M059J (cell line): Measurements from ENCODE around the gene PLA2G2C. TPM values are rescaled to one million over a fixed set of nuclear protein-coding genes. Genes with fewer than 3 reads are reported as not detected.

Experiments
- DNase-seq: peaks from one replicate; pipeline ENCODE4 v3.0.0-alpha.2; 2012; ENCODE audit warnings: low read depth
- total RNA-seq: library from RNA; depleted of rRNA; stranded (reverse); fragments of >200 nt; shearing (Covaris generic); gene quantifications from 2 replicates; pipeline ENCODE4 v1.2.3, GENCODE V29; 2014

Gene PLA2G2C
- total RNA-seq, 1 experiment from 2014 or later = not detected

DNA sequence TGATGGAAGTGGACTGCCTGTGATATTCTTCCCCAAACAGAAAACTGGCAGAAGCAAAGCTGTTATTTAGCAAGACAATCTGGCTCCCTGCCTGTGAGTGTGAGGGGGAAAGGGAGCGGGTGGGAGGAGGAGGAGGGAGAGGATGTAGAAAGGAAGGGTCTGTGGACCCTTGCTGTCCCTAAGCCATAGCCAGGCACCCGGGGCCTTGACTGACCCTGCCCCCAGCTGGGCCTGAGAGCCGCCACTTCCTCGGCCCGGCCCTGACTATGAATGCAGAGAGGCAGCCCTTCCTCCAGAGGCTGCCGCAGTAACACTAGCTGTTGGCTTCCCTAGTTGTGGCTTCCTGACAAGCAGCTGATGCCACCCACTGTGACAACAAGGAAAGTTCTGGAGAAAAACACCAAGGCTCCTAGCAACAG is 33.3 kb downstream of the PLA2G2C start:
- DNase-seq = peak; percentile 26

DNA sequence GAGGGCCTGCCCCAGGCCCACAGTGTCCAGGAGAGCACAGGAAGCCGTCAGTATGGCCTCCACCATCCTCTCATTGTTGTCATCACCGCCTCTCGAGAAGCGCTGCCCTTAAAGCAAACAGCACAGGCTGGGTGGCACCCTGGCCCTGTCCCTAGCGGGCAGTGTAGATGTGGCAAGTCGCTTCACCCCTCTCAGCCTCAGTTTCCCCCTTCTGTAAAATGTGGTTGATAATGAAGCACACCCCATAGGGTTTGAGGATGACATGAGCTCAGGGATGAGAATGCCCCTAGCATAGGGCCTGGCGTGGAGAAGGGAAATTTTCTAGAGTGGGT is 33.8 kb downstream of the PLA2G2C start:
- no peak for DNase-seq

DNA sequence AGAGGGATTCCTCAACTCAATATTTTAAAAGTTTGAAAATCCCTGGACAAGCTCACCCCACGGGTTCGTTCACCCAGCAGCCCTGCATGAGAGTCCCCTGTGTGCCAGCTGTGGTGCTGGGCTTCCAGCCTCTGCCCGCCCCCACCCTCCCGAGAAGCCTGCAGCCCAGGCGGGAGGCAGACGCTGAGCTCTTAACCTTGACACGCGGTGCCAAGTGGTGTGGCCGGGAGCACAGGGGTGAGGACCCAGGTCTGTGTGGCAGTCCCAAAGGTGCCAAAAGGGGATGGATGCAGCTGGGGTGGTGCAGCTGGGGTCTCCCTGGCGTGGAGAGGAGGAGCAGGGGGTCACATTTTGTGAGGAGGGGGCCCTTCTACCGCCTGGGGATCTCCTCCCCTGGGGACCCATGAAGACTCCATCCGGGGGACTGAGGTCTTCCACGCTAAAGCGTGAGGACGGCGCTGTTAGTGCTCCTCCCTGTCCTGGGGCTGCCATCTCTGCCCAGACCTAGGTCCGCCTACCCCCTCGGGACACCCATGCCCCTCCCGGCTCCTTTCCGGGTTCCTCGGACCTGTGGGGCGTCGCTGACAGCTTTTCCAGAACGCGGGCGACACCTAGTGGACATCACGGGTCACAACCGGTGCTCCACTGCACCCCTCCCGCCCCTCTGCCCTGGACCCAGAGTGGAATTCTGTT is 34.3 kb downstream of the PLA2G2C start:
- DNase-seq = peak; percentile 74

- DNase-seq = no peak
Measured at GRCh38 chr1:20150969-20151368, 35.3 kb downstream of the PLA2G2C start.

DNA sequence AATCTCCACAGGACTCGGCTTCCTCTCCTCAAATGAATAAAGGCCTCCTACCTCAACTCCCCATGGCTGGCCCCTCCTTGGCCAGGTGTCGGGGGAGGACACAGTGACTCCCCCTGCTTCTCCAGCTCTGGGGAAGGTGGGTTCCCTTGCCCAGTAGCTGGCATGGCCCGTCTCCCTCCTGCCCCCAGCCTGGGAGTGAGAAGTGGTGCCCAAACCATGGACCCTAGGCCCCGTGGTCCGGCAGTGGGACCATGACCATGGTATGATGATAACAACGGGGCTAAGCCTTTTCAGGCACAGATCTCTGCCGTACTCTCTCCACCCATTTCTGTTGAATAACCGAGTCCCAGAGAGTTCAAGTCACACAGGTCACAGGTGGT is 36.0 kb downstream of the PLA2G2C start:
- DNase-seq = no peak

- DNase-seq = no peak
Measured at GRCh38 chr1:20149601-20150325, 36.6 kb downstream of the PLA2G2C start.

GRCh38 chr1:20148571-20149500 is 37.5 kb downstream of the PLA2G2C start:
- DNase-seq = no peak

GRCh38 chr1:20147846-20148570 is 38.3 kb downstream of the PLA2G2C start:
- no peak for DNase-seq

DNA sequence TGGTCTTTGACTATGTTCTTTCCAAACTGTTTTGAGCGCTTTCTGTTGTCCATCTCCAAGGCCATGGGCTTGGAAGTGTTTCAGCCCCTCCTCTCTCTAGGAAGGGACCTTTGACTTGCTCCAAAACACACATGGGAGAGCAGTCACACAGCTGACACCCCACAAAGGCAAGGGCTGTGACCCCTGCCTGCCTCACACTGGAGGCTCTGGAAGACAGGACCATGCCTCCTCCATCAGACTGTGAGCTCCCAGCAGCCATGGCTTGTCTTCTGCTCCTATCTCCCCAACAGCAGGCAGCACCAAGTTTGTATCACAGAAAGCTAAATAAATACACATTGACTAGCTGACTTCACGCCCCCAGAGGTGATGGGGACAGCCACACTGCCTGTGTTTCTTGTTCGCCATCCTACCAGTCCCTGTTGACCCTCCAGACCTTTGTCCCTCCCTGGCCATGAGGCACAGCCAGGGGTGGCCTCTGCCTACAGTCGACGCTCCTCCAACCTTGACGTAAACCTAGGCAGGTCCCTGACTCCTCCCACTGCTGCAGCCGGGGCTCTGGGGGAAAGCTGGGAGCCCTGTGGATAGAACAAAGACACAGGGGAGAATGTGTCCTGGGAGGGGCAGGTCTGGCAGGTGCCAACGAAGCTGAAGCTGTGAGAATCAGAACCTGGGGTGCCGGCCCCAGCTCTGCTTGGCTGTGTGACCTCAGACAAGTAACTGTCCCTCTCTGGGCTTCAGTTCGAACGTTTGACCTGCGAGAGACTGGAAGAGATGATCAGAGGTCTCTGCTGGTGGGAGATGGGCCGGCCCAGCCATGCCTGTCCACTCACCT is 42.4 kb downstream of the PLA2G2C start:
- DNase-seq = no peak

- DNase-seq = no peak
Measured at GRCh38 chr1:20143318-20143717, 43.0 kb downstream of the PLA2G2C start.

- no peak for DNase-seq
Measured at GRCh38 chr1:20142001-20142710, 44.2 kb downstream of the PLA2G2C start.

DNA sequence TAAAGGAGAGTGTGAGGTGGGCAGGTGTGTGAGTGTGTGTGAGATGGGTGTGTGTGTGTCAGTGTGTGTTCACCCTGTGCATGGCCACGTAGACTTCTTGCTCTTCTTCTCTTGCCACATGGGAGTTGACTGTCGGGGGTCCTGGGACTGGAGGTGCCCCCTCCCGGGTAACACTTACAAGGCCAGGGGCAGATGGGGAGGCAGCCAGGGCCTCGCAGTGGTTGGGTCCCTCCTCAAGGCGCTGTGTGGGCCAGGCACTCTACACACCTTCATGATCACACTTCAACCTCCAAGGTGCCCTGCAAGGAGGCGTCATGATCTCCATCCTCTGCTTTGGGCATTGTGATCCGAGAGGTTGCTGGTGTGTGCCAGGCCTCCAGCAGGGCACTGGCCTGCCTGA is 44.9 kb downstream of the PLA2G2C start:
- no peak for DNase-seq

- DNase-seq = no peak
Measured at GRCh38 chr1:20141001-20141400, 45.3 kb downstream of the PLA2G2C start.

GRCh38 chr1:20139776-20140612 is 46.3 kb downstream of the PLA2G2C start:
- DNase-seq = no peak

DNA sequence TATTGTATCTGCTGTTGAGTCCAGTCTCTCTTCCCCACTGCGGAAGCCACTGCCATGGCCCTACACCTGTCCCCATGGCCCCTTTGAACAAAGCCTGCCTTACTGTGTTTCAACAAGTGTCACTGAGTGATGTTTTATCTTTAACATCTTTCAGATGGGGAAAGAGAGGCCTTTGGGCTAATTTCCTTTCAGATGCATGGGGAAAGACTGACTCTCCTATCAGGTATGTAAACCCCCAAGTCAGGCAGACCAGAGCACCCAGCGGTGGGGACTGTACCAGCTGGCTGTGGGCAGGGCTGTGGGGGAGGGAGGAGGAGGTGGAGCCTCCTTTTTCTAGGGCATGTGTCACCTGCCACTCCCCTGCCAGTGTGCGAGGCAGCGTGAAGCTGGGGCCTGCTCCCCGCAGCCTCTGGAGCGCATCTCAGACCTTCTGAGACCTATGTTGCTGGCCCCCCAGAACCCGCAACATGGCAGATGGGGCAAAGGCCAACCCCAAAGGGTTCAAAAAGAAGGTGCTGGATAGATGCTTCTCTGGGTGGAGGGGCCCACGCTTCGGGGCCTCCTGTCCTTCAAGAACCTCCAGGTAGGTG is 47.3 kb downstream of the PLA2G2C start, which contains the start of gene PLA2G2F:
Gene PLA2G2F (plus strand): TSS at position 363 of the 590 bp plus-strand sequence. CDS start 105 bp downstream, at position 468.
- DNase-seq = no peak

DNA sequence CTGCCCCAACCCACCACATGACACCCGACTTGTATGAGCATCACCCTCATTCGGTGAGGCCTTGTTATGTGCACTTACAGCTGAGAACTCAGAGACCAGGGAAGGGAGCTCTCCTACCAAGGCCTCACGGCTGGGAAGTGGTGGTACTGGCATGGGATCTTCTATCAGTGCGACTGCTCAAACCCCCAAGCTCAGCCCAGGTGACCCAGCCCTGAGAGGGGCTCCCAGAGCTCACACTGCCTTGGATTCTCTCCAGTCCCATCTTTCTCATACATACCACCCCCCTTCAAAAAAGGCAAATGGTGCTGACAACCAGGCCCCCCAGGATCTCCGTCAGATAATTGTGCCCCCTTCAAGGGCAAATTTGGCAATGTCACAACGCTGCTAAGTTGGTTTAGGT is 48.0 kb downstream of the PLA2G2C start:
- no peak for DNase-seq

DNA sequence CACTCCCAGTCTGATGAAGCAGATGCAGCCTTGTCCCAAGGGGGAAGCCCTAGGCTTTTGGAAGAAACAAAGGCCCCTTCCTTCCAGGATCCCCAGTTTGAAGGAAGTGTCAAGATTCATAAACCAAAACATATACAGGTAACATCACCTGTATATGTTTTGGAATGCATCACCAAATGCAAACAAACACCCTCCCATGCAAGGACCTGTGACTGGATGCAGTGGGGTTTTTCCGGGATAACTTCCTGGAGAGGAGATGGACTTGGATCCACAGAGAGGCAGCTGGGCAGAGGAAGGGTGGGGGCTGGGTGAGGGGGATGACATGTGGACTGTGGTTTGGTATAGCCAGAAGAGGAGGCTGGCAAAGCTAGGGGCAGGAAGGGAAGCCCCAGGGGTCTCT is 48.7 kb downstream of the PLA2G2C start:
- no peak for DNase-seq

DNA sequence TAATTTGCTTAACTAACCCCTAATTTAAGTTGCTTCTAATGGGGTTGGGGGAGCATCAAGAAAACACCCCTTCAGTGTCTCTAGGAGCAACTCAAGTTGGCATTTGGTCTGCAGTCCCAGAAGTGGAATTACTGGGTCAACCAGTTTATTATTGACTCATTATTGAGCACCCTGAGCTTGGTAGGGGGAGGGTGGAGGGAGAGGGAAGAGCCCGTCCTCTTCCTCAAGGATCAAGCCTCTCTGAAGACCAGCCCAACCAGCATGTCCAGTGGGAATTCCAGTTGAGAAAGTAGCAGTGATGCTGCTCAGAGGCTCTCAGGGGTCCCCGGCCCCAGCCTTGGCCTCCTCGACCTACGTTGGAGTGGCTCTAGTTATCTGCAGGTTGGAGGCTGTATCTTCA is 49.3 kb downstream of the PLA2G2C start:
- DNase-seq = no peak

DNA sequence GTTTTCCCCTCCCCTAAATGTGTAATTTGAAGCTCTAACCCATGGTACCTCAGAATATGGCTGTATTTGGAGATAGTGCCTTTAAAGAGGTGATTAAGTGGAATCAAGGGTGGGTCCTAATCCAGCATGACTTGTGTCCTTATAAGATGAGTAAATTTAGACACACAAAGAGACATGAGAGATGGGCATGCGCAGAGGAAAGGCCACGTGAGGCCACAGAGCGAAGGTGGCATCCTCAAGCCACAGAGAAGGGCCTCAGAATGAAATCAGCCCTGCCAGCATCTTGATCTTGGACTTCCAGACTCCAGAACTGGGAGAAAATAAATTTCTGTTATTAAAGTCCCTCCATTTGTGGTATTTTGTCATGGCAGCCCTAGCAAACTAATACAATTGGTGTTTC is 50.1 kb downstream of the PLA2G2C start:
- no peak for DNase-seq
